T-helper 1 cell treated with Interleukin-12 subunit alpha and Interleukin-12 subunit beta and Interleukin-4 antibody, amounts not matched to agents 30 ng/mL and 1 ng/mL, for 36 hours (primary cell): ENCODE measurements around the gene PLCB1. TPM values are rescaled to one million over a fixed set of nuclear protein-coding genes. Genes with fewer than 3 reads are reported as not detected.
"Not testable (repeated sequence)": the region's sequence is repeated elsewhere in the genome, so short reads cannot be mapped to it uniquely, and the experiment has no call there.

Experiments used
- intact Hi-C: fragments of 100-400 bp; cut with micrococcal nuclease; formaldehyde crosslinking; loops from one replicate; pipeline ENCODE4 v1.15.1; 2024
- total RNA-seq: library from RNA; stranded (reverse); gene quantifications from 2 replicates; pipeline ENCODE4 v1.2.3, GENCODE V29; 2022

PLCB1 gene
- total RNA-seq, 1 donor from 2014 or later, result 1.4 TPM

GRCh38 chr20:8432435-8433148, 300.5 kb downstream of the PLCB1 start:
- intact Hi-C loops, result no loop called here

DNA sequence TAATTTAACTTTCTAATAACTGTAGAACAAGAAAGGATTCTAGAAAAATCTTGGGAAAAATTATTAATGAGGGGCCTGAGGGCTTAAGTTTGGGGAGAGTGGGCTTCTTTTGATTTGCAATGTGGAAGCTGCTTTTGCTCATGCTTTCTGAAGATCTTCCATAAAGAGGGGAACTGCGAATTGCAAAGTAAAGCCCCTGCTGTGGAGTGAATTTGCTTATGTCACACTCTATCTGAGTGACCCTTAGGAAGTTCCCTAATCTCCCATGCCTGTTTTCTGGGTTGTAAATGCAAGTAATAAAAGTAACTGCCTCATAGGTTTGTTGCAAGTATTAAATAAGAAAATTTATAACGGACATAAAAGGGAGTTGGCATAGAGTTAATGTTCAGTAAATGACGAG, 301.2 kb downstream of the PLCB1 start:
- intact Hi-C loops, result no loop called here

- intact Hi-C loops, result no loop called here
Observed at GRCh38 chr20:8434326-8434876, 302.3 kb downstream of the PLCB1 start.

DNA sequence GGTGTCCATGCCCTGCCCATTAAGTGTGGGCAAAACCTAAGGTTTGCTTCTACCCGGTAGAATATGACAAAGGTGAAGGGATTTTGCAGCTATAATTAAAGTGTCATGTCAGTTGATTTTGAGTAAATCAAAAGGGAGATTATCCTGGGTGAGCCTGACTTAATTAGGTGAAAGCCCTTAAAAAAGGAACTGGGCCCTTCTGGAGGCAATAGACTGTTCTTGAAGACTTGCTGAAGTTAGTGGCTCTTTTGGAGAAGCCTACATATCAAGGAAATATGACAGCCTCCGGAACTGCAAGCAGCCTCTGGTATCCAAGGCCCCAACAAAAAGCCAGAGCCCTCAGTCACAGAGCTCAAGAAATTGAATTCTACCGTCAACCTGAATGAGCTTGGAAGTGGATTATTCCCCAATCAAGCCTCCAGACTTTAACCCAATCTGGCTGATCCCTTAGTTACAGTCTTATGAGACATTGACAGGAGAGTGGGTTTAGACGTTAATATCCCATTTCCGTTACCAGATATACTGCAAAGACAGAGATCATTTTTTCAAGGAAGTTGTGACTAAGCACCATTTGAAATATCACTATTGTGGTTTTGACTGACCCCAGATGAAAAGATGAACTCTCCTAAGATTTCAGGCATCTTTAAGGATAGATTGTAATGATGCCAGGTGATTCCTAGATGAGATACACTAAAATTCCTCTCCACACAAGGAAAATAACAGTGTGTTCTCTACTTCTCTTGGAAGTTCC, 303.4 kb downstream of the PLCB1 start:
- intact Hi-C loops, result no loop called here

DNA sequence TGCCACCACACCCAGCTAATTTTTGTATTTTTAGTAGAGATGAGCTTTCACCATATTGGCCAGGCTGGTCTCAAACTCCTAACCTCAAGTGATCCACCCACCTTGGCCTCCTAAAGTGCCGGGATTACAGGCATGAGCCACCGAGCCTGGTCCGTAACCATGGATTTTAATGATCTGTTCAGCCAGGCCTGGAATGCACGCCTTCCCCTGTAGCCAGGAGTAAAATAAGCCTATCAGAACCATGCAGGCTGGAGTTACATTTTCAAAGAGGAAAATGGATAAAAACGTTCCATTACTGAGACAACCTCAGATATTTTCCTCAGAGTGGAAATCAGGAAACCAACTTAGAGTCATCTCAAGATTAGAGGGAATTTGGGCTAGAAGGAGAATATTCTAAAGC, 304.9 kb downstream of the PLCB1 start:
- intact Hi-C loops, result not testable (repeated sequence)

DNA sequence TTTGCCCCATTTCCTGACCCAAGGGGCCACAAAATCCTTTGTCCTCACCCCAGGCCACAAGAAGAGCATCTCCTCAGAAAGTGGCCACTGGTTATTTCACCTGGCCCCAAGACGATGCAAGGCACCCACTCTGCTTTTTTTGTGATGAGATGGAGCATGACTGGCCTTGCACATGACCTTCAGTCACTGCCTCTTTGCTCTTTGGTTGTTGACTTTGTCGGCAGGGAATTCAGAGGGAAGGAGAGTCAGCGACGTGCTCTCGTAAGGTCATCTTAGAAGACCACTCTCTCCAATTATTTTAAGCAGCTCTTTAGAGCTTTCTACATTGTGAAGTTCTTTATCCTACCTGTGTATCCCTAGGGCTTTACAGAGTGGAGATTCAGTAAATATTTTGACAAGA, 306.7 kb downstream of the PLCB1 start:
- intact Hi-C loops, result no loop called here

GRCh38 chr20:8443464-8444072, 311.5 kb downstream of the PLCB1 start:
- intact Hi-C loops, result no loop called here

DNA sequence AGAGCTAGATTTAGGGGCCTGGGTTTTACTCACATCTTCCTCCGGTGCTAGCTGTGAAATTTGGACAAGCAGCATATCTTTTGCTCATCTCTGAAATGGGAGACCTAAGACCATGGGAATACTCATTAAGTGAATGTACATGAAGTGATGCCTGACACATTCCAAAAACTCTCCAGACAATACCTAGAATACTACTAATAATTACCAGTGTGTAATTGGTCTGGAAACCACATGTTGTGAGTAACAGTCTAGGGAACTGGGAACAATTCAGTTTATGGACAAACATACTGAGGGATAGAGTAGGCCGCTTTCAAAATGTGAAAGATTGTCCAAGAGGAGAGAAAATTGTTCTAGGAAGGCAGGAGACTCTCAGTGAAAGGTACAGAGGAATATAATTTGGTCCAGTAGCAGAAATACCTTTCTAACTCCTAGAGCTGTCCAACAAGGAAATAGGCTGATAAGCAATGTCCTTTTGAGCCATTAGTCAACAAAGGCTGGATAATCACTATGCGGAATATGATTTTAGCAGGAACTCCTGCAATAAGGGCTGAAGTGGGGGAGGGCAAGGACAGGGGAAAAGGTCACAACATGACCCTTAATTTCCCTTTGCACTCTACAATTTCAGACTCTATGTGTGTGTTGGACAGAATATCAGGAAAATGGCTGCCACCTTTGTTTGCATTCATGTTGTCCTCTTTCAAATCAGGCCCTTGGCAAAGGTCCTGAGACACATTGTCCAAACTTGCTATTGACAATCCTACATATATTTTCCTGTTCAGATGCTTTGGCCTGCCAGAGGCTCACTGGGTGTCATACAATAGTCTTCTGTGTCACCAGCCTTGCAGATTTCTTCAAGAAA, 315.4 kb downstream of the PLCB1 start:
- intact Hi-C loops, result no loop called here

GRCh38 chr20:8449123-8449522, 317.1 kb downstream of the PLCB1 start:
- intact Hi-C loops, result no loop called here

DNA sequence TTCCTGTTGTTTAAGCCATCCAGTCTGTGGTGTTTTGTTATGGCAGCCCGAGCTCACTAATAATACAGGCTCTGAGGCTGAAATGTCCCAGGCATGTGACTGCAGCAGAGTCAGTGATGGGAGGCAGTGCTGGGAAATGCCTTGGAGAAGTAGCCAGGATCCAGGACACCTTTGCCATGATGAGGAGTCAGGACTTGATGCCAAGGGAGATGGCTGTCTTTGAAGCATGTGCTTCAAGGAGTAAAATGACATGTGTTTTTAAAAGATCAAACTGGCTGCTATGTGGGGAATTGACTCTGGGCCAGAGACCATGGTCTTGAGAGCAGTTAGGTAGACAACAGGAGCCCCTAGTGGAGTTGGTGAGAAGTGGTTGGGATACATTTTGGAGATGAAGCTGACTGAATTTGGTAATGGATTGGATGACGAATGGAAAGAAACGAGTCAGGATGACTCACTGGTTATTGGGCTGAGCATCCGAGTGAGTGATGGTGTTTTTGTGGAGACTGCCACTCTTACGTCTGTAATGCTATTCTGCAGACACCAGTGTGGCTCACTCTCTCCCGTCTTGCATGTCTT, 322.2 kb downstream of the PLCB1 start:
- intact Hi-C loops, result no loop called here

GRCh38 chr20:8456765-8457164, 324.7 kb downstream of the PLCB1 start:
- intact Hi-C loops, result no loop called here

GRCh38 chr20:8457978-8458377, 325.9 kb downstream of the PLCB1 start:
- intact Hi-C loops, result no loop called here

DNA sequence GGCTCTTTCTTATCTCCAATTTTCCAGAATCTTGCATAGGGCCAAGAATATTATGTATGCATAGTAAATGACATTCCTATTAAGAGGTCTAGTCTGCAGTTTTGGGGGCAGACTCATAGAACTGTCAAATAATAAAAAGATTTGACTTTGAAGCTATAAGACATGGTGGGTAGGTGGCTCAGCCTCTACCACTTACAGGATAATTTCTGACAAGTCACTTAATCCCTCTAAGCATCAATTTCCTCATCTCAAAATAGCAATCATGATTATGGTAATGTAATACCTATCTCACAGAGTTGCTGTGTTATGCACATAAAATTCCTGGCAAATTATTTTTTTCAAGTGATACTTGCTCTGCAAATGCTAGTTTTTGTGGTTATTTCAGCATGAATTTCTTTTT, 329.1 kb downstream of the PLCB1 start:
- intact Hi-C loops, result no loop called here

- intact Hi-C loops, result no loop called here
Observed at GRCh38 chr20:8464368-8464767, 332.3 kb downstream of the PLCB1 start.

GRCh38 chr20:8466781-8467180, 334.7 kb downstream of the PLCB1 start:
- intact Hi-C loops, result not testable (repeated sequence)

GRCh38 chr20:8470156-8470555, 338.1 kb downstream of the PLCB1 start:
- intact Hi-C loops, result no loop called here

GRCh38 chr20:8471465-8471864, 339.4 kb downstream of the PLCB1 start:
- intact Hi-C loops, result no loop called here

DNA sequence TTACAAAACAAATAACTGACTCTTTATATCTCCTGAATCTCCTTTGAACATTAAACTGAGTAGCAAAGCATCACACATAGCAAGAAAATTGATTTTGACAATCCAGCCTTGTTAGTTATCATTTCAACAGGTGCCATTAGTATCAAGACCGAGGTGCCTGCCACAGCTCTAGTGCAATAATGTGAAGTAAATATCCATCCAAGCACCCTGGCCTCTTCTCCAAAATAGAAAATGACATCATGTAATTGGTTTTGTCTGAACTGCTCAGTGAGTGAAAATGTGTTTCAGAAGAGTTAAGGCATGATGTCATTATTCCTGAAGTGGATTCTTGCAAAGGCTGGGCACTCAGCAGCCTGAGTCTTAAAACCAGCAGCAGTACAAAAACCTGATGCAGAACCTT, 341.4 kb downstream of the PLCB1 start:
- intact Hi-C loops, result no loop called here

- intact Hi-C loops, result no loop called here
Observed at GRCh38 chr20:8474027-8474668, 342.1 kb downstream of the PLCB1 start.

GRCh38 chr20:8476021-8476420, 344.0 kb downstream of the PLCB1 start:
- intact Hi-C loops, result no loop called here
